ENCODE data around the gene SP140L.

- TF ChIP-seq CTCF (IDR thresholded peaks at IDR 0.05): no peak
- TF ChIP-seq POLR2A (IDR thresholded peaks at IDR 0.05): no peak
These were observed 33.0 kb downstream of the SP140L start for GRCh38 chr2:230360028-230360427.
